GM10266 (cell line): Measurements from ENCODE around the gene TTC34.

Source experiments
- DNase-seq: peaks from one replicate; pipeline ENCODE4 v3.0.0; 2012; ENCODE audit errors: extremely low spot score
- TF ChIP-seq, protein P1 (sequence below): IDR thresholded peaks from 2 replicates; pipeline ENCODE4 v1.5.1; 2012; ENCODE audit warnings: mild to moderate bottlenecking, low read depth; ENCODE audit not compliant: control insufficient read depth, insufficient read depth; ENCODE audit errors: missing control alignments

The TTC34 gene

DNA sequence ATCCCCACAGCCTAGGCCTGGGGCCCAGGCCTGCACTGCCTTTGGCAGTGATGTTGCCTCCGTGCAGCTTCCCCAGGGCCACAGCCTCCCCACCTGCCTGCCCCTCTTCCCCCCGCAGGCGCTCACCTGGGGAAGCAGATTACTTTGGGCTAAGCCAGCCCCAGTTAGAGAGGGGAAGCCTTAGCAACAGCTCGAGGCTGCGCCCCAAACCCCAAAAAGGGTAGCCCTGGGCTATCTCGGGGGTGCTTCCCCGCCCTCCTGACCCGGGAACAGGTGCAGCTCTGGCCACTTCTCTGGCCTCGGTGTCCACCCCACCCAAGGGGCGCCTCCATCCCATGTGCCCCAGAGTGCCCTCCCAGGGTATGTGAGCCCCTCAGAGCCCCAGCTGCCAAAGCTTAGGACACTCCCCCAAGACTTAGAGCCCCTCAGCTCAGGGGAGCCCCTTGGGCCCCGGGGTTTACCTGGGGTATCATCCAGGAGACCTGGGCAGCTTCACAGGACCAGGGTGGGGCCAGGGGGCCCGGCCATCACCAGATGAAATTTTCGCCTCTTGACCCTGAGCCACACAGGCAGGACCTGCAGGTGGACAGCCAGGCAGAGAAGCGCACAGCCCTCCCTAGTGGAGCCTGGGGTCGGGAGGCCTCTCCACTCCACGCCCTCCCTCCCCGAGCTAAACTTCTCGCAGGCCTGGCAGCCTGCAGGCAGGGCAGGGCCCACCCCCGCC lies 3.3 kb upstream of the TTC34 start:
- DNase-seq: no peak
- TF ChIP-seq, protein P1, sequence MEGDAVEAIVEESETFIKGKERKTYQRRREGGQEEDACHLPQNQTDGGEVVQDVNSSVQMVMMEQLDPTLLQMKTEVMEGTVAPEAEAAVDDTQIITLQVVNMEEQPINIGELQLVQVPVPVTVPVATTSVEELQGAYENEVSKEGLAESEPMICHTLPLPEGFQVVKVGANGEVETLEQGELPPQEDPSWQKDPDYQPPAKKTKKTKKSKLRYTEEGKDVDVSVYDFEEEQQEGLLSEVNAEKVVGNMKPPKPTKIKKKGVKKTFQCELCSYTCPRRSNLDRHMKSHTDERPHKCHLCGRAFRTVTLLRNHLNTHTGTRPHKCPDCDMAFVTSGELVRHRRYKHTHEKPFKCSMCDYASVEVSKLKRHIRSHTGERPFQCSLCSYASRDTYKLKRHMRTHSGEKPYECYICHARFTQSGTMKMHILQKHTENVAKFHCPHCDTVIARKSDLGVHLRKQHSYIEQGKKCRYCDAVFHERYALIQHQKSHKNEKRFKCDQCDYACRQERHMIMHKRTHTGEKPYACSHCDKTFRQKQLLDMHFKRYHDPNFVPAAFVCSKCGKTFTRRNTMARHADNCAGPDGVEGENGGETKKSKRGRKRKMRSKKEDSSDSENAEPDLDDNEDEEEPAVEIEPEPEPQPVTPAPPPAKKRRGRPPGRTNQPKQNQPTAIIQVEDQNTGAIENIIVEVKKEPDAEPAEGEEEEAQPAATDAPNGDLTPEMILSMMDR: no peak

DNA sequence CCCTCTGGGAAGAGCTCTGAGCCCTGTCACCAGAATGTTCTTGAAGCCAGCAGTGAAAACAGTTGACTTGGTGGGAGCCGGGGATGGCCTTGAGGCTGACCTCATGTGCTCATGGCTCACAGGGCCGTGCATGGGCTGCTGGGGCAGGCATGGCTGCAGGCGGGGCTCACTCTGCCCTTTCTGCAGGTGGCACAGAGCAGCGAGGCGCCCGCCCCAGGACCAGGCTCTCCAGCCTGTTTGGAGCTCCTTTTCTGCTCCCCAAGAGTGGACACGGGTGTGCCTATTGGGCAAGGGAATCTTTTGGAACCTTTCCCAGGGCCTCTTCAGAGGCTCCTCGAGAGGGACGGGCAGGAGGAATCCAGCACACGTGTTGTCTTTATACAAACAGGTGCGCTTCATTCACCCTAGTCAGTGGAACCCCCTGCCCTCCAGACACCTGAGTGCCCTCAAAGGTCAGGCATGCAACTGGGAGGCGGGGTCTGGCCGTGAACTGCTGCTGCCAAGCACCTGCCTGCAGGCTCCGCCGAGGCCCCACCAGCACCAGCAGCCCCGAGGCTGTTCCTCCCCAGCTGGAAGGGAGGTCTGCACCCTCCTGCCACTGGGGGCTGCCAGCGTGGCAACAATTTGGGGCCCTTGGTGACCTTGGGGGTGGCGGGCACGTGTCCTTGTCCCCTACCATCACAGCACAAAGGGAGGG lies 2.6 kb upstream of the TTC34 start:
- DNase-seq: no peak
- TF ChIP-seq, protein P1: no peak

DNA sequence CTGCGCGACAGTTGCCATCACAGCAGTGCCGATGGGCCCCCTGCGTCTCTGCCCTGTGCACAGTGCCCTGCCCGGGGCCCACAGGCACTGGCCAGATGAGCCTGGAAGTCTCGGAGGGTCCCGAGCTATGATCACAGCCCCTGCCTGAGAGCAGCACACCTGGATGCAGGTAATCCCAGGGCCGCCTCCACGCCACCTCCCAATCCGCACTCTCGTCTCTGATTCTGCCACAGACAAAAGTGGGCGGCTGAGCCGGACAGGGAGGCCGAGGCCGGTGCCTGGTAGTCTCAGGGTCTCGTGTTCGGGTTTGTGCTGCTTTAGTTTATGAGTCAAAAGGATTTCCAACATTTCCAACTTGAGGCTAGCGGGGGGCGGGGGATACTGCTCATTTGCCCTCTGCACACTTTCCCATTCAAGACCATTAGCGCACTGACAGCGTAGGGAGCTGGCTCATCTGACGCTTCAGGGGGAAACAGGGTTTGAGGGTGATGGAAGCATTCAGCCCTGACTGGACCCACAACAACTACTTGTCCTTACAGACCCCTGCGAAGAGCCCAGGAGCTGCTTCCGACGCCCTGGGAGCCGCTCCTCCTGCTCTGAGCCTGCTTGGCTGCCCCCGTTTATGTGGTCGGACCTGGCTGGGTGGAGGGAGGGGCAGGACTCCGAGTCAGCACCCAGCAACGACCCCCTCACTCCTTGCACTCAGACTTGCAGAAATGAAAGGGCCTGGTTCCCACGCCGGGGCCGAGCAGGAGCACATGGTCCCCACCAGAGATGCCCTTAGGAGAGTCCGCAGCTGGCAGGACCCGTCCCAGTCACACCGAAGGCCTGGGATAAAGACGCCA lies 1.8 kb upstream of the TTC34 start:
- no peak for DNase-seq
- TF ChIP-seq, protein P1: no peak

DNA sequence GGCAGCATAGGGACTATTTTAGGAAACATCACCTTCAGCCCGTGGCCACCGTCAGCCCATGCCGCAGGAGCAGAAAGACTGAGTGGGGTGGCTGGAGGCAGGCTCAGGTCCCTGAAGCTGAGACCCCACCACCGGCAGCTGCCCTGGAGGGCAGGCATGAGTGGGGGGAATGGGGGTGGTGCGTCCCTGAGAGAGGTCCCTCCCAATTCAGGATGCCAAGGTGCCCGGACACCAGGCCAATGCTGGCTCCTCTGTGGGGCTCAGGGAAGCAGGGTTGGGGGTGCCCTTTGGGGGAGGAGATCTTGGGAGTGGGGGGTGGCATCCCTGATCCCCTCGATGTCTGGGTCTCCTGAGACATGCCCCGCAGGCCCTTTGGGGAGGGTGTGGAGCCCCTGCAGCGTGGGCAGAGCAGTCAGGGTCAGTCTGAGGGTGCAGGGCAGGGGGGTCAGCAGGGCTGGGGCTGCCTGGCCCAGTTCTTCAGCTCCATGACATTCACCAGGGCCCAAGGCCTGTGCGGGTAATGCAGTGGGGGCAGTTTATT lies 998 bp upstream of the TTC34 start:
- TF ChIP-seq, protein P1: no peak

DNA sequence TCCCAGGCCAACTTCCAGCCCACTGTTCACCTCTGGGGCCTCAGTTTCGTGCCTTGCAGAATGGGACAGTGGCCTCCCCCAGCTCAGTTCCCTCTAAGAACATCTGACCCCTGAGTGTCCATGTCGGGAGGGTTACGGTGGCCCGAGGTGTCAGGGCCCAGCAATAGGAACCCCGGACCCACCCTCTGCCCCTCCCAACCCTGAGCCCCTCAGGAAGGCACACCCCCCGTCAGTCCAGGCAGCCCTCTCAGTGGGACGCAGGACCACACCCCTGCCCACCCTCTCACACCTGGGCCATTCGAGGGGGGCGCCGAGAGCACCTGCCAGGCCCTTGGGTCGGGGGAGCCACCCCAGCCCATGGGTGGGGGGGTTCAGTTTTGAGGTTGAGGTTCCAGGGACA lies 447 bp downstream of the TTC34 start:
- DNase-seq: no peak
- TF ChIP-seq, protein P1: no peak

More for the DNA sequence above, 998 bp upstream of the TTC34 start:
- no peak for DNase-seq

DNA sequence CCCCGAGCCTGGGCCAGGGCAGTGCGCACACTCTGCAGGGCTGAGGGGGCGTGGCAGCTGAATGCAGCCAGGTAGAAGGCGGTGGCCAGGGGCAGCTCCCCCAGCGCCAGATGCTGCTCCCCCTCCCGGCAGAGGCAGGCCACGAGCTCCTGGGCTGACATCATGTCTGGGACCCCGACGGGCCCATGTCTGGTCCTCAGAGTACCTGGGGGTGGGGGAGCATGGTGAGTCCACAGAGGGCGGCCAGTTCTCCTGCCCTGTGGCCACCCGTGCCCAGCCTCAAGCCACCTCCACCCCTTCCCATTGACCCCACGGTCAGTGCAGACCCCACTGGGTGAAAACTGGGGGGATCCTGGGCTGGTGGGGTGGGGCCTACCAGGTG lies 838 bp downstream of the TTC34 start:
- TF ChIP-seq, protein P1: no peak
- DNase-seq: no peak
